ENCODE measurements around the gene IDI2.

DNA sequence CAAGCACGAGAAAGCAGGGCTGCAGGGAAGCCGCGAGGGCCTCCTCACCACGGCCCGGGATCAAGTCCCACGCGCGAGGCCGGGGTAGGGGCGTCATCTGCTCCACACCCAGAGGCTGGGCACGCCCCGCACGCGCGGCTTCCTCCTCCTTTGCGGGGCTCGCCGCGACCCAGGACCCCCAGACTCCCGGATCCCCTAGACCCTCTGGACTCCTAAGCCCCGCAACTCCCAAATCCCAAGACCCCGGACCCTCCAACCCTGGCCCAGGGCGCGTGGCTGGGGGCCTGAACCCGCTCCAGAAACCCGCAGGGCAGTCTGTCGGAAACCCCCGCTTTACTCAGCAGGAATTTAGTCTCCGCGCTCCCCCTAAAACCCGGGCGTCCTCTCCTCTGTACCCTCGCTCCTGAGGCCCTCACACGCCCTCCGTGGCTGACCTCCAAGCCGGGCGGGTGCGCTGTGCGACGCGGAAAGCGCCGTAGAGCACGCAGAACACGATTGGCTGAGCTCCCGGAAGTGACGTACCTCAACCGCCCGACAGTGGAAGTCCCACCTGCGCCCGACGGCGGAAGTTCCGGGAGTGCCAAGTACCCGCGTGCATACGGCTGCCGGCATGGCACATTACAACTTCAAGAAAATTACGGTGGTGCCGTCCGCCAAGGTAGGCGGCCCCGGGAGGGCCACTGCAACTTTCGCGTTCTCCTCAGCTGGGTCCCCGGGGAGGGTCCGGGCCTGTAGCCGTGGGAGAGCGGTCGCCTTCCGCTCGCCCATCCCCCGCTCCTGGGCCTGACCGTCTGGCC is 37.6 kb downstream of the IDI2 start, which contains the start of gene GTPBP4:
- TF ChIP-seq POLR2AphosphoS5 (IDR thresholded peaks at IDR 0.05; ENCODE audit: low read depth, low read length), result peak; percentile 86
- peak; percentile 87 for TF ChIP-seq POLR2A (IDR thresholded peaks at IDR 0.05; ENCODE audit: low read depth, low read length)

Measured in GM12891 (cell line).